Colon (tissue), 2 donors: Measurements from ENCODE around the gene TMEM127.
"Not testable (repeated sequence)": the region's sequence is repeated elsewhere in the genome, so short reads cannot be mapped to it uniquely, and the experiment has no call there.

Experiments
- FAIRE-seq: peaks from 2 replicates; lab custom pipeline; 2012; peaks lifted over from hg19 to GRCh38; lab: Jason Lieb, UNC
- donor health status: control.
- donor health status: control.

TMEM127 gene, protein sequence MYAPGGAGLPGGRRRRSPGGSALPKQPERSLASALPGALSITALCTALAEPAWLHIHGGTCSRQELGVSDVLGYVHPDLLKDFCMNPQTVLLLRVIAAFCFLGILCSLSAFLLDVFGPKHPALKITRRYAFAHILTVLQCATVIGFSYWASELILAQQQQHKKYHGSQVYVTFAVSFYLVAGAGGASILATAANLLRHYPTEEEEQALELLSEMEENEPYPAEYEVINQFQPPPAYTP

DNA sequence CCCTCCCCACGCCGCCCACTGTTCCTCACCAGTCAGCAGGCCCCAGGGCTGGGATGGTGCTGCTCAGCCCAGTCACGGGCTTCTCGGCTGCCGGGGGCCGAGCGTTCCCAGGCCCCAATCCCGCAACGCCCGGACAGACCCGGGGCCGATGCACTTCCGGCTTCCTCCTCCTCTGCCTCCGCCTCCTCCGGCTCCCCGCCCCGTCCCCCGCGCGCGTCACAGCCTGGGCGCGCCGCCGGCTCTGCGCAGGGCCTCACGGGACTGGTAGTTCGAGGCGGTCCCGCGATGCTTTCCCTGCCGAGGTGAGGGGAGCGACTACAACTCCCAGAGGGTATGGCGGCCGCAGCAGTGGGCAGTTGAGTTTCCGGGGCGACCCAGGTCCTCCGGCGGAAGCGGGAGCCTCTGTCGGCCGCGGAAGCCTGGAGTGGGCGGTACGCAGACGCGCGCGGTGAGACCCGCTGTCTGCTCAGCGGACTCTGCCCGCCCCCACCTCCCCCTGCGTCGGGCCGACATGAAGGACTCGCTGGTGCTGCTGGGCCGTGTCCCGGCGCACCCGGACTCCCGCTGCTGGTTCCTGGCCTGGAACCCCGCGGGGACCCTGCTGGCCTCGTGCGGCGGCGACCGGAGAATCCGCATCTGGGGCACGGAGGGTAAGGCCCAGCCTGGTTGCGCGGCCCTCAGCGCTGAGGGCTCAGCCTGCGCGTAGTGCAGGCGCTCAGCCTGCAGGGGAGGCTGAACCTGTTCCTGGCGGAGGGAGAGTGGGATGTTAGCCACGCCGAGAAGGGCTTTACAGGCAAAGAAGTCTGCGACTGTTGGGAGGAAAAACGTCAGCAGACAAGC lies at the start of gene TMEM127, which contains the start of gene CIAO1:
Gene TMEM127, minus strand, starts transcription at position 158 of the 840 bp plus-strand sequence. CDS start 616 bp downstream, outside the sequence.
Gene CIAO1, plus strand, starts transcription at position 386 of the 840 bp plus-strand sequence. Its CDS starts 126 bp downstream, at position 512.
- no peak for FAIRE-seq

DNA sequence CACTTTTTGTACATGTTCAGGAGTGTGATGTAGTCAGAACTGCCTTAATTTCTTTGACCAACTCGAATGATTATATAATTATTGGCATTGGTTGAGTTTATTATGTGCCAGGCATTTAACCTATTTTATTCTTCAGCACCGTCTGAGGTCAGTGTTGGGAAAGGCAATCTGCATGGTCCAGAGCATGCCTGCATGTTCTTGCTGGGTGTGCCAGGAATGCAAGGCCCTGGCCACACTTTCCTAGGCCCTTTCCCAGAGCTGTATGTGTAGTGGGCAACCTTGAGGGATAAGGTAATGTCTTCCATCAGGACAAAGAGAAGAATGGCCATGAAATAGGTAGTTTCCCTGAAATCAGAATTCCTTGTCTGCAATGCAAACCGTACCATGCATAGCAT lies 49.2 kb upstream of the TMEM127 start:
- no peak for FAIRE-seq

DNA sequence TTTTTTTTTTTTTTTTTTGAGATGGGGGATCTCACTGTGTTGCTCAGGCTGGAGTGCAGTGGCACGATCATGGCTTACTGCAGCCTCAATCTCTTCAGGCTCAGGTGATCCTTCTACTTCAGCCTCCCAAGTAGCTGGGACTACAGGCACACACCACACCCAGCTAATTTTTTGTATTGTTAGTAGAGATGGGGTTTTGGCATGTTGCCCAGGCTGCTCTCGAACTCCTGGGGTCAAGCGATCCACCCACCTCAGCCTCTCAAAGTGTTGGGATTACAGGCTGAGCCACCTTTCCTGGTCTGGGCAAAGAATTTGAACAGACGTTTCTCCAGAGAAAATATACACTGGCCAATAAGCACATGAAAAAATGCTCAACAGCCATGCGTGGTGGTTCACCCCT lies 42.5 kb upstream of the TMEM127 start:
- no peak for FAIRE-seq

DNA sequence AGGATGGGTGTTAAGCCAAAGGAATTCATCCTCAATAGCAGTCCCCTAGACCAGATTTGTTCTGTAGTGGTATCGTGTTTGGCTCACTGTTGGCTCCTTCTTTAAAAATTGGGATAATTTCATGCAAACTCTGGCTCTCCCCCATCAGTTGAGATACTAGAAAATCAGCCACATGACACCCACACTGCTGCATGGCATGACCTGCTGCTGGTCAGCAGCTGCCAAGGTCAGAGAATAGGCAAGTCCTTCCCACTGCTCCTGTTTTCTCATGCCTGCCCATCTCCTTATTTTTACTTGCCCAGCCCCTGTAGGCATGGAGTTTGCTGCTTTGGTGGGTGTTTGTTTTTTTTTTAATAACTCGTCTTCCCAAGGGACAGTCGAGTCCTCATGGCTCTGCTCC lies 40.6 kb upstream of the TMEM127 start:
- FAIRE-seq: no peak

DNA sequence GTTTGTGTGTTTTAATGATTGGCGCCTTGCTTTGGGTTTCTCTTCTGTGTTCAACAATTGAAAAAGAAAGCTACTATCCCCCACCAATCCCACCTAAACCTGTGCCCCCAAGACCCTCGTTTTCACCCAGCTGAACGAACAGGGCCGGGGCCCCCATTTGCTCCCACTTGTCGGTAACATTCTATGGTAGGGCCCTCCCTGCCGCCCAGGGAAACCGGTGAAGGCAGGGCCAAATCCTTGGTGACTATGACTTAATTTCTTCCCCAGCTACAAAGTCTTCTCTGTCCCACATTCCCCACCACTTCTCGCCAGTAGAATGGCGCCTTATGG lies 40.1 kb upstream of the TMEM127 start:
- no peak for FAIRE-seq

DNA sequence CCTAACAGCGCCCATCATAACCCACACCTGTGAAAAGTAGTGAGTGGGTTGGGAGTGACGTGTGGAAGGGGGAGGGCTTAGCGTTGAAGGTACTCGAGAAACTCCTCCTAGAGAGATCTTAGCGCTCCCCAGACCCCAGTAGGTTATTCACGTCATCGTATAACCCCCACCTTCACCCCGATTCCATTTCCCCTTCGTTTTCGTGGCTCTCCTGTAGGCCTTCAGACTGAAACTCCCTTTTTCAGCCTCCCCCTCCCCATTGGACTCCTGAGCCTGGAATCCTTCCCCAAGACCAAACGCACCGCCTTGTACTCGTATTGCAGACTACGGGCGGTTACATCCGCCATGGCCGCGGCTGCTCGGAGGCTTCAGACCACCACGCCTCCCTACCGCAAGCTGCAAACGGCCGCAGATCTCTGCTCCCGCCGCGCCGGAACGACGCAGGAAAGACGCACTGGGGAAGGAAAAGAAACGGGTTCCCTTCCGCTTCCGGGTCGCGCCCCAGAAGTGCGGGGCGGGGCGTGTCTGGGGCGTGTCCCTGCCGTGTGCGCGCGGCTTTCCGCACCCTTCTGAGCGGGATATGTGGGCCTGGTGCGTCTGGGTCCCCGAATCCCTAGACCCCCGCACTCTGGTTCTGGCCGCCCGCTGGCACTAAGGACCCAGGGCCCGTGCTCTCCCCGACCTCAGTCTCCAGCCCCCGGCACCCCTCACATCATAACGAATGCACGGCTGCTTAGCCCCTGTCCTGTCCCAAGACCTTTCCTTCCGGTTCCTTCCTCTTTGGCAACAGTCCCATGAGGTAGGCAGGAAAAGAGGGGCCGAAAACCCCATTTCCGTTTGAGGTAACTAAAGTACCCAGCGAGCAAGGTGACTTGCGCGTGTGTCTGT lies 39.5 kb upstream of the TMEM127 start, which contains the start of gene SNRNP200:
Gene SNRNP200, minus strand, starts transcription at position 456 of the 888 bp plus-strand sequence. Its CDS starts 109 bp downstream, at position 347.
- no peak for FAIRE-seq

DNA sequence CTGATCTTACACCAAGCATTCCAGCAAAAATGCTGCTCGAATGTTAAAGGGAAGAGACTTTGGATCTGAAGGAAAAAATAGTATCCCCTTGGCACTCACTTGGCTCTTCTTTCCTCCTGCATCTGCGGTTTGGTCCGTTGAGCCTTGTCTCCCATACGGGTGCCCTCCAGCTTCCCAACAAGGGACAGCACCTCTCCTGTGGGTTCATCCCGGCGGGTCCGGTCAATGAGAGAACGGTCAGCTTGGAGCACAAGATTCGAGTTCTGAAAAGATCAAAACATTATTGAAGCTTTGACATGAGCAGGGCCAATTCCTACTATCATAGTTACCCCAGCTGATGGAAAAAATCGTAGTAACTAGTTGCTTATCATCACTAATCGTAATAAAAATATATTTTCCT lies 38.8 kb upstream of the TMEM127 start:
- no peak for FAIRE-seq

DNA sequence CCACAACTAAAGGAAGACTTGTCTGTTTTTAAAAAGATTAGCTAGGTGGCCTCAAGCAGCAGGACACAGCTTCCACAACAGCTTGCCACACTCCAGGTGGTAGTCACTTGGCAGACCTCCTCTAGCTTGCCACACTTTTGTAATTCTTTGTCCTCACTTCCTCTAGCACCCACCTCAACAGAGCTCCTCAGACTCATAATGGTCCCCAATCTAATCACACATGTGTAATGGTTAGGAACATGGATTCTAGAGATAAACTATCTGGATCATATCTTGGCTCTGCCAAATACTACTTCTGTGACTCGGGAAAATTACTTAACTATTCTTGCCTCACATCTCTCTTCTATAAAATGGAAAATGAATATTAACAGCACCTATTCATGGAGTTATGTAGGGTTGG lies 36.1 kb upstream of the TMEM127 start:
- no peak for FAIRE-seq

DNA sequence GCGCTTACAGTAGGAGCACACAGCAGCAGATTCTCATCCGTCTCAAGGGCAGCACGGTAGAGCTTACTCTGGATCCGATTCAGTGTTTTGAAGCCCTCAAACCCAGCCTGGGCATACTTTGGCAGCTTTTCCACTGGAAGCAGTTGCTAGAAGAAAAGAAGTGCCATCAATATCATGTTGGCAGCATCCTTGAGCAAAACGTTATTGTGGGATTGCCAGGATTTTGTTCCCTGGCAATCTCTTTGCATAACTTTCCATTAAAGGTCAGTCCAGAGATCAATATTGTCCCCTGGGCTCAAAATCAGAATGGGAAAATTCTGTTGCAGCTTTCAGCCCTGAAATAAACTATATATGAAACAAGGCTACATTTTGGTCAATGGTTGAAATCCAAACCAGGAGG lies 31.1 kb upstream of the TMEM127 start:
- no peak for FAIRE-seq

DNA sequence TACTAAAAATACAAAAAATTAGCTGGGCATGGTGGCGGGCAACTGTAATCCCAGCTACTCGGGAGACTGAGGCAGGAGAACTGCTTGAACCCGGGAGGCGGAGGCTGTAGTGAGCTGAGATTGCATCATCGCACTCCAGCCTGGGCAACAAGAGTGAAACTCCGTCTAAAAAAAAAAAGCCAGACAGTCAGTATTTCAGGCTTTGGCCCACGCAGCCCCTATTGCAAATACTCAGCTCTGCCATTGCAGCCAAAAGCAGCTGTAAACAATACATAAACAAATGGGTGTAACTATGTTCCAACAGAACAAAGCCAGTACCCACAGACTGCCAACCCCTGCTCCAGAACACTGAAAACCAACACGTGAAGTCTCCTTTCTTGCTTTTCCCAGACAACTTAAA lies 28.5 kb upstream of the TMEM127 start:
- not testable (repeated sequence) for FAIRE-seq

DNA sequence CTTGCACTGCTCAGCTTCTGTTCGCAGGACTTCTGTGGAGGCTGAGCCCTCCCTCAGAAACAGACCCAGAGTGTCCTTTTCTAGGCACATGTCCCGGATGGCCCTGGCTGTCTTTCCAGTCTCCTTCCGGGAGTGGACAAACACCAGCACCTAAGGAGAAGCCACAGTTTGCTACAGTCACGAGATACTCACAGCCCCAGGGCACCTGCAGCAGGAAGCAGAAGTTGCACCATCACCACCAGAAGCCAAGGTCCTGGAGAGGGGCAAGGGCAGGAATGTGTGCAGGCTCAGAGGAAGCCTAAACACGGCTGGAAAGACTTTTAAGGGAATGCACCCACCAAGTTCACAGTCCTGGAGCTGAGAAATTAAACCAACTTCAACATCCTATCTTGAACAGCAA lies 26.0 kb upstream of the TMEM127 start:
- FAIRE-seq: no peak

DNA sequence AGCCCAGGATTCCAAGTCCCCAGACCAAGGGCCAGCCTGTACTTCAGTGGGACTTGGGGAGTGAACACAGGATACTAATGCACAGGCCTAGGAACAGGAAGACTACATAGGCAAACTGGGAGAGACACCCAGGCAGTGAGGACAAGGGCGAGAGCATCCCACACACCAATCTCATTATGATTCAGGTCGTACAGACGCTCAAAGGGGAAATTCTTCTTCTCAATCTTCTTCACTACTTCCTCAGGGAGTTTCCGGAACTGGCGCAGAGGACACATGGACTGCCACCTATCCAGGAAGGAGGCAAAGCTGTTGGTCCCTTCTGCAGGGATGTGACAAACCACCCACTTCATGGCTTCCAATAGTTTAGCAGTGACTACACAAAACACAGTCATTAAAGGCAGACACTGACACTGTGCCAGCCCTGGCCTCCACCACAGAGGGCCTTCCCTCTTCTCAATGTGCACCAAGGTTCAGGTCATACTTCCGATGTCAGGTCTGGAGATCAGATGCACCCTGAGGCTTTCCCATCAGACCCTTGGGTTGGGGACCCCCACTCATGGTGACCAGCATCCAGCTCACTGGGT lies 21.6 kb upstream of the TMEM127 start:
- FAIRE-seq: no peak

DNA sequence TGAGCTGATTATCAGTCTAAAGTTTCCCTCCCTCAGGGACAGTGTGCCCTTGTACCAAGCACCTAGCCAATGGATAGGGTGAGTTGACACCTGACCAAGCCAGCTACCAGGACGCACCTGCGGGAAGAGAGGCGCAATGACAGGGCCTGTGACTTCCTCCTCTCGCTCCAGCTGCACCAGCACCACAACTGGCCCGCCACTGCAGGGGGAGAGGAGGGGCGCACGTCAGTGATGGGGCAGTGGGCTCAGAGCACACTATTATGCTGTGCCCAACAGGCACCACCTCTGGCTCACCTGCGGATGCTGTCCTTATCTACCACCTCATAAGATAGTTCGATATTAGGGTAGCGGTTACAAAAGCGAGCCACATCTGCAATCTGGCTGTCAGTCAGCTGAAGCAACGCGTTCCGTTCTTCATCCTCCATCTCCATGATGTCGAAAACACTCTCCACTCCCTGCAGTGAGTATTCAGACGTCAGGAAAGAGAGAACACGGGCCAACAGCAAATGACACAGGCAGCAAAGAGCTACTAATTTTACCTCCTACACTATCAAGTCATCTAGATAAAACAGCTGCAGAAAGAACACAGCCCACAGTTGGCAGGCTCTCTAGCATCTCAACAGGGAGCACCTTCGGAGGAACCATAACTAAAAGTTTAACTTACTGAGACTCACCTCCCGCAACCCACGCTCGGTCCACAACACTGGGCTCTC lies 11.1 kb upstream of the TMEM127 start:
- FAIRE-seq: no peak

DNA sequence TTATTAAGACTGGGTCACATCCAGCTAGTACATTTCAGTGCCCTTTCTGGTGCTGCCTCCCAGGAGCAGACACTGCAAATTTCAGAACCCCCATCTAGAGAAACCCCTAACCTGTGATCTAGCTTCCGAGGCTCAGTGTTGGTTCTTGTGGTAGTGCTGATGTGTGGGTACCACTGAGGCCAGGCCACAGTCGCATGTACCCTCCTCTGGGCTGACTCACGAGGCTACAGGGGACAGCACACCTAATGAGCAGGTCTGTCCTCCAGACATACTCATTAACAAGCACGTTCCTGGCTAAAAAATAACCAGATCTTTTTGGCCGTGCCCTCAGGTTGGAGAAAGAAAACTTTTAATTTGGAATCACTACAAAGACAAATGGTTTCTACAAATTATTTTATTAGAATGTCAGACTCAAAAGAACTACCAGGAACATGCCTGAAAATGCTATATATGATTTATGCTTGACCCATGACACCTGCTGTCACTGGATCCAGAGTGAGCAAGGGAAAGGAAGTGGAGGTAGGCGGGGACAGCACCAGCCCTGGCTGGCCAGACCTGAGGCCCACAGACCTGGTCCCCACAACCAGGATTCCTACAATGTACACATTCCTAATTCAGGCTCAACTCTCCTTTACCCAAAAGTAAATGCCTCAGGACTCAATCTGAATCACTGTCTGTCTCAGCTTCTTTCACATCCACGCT lies 8.7 kb upstream of the TMEM127 start:
- FAIRE-seq: no peak

DNA sequence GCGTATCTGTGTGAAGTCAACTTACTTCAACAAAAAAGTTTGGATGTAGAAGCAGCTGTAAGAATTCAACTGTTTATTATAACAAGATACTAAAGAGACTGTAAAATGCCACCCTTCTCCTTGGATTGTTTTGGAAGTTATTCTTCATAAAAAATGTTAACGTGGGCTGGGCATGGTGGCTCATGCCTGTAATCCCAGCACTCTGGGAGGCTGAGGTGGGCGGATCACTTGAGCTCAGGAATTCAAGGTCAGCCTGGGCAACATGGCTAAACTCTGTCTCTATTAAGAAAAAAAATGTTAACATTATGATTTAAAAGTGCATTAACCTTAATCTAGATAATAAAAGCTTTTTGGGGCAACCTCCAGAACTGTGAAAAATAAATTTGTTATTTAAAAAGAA lies 8.0 kb upstream of the TMEM127 start:
- no peak for FAIRE-seq

DNA sequence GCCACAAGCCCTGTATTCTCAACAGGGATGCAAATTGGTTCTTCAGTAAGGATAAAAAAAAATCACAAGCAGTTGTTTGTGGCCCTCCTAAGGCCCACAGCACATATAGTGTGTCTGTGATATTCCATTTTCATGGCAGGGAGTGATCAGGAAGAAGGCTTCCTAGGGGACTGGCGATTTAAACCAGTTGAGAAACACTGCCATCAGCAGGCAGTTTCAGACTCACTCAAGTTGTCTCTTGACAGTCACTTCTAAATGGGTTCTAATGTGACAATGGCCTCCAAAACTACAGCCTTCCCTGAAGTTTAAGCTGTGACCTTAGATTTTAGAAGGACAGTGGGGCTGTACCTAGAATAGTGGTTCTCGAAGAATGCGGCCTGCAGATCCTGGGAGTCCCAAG lies 6.2 kb upstream of the TMEM127 start:
- FAIRE-seq: no peak

DNA sequence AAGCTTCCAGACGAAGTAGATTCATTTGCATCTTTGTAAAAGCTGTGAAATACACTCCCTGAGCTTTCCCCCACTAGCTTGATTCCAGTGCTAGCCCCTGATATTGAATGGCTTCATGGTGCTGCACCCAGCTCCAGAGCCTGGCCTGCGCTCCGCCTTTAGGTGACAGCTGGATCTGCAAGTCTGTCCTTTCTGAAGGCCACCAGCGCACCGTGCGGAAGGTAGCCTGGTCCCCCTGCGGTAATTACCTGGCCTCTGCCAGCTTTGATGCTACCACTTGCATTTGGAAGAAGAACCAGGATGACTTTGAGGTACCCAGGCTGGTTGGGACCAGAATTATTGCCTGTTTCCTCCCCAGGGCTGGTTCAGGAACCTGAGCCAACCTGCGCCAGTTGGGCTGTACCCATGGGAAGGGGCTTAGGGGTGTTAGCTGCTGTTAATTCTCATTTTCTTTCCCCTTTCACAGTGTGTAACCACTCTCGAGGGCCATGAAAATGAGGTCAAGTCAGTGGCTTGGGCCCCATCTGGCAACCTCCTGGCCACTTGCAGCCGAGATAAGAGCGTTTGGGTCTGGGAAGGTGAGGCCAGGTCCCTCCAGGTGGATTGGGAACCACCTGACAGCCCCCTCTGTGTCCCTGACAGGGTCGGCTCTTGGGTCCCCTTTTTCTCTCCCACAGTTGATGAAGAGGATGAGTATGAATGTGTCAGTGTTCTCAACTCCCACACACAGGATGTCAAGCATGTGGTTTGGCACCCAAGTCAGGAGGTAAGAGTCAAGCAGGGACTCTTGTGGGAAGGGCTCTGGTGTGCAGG lies 1.6 kb upstream of the TMEM127 start:
- FAIRE-seq: no peak

DNA sequence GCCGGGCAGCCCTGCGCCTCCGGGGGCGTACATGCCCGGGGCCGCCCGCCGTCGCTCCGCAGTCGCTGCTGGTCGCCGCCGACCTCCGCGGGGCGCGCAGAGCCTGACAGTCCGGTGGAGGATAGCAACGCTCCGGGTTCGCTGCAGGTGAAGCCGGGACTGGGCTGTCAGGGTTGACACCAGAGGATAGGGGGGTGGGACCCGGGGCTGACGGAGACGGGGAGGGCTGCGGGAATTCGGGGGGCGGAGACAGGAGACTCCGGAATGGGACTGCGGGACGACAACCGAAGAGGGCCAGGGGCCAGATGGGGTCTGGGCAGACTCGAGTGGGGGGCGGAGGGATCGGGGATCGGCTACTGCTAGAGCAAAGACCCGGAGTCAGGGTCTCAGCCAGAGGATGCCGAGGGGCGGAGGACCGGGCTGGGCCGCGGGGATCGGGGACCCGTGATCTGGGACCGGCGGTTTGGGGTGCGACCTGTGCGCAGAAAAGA lies 403 bp downstream of the TMEM127 start:
- FAIRE-seq: no peak

DNA sequence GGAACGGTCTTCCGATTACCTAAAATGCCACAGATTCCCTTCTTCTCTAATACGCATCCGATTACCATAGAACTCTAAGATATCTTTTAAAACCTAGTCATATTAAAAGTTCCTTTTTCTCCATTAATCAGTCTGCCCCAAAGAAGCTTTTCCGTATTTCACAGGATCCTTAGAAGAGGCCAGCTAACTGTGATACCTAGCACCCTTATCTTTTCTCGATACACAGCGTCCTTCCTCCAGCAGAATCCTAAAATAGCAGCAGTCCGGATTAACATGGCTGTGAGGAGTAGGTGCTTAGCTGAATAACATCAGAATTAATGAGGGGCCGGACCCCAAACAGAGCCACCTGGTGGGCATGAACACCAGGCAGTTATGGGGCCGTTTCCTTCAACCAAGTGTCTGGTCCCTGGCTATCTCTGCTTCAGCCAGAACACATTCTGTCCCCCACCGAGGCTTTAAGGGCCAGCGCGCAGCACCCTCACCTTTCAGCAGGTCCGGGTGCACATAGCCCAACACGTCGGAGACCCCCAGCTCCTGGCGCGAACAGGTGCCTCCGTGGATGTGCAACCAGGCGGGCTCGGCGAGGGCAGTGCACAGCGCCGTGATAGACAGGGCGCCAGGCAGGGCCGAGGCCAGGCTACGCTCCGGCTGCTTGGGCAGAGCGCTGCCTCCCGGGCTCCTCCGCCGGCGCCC lies 995 bp downstream of the TMEM127 start:
- FAIRE-seq: no peak
